GM21390 (cell line): ENCODE data around the gene ARHGEF19.

Experiments
- ATAC-seq: cut with Tn5 transposase; IDR thresholded peaks from one replicate; pipeline ENCODE4 v1.9.1; 2021; ENCODE audit not compliant: unreplicated experiment

ARHGEF19 gene

GRCh38 chr1:16183765-16184556 is 28.5 kb downstream of the ARHGEF19 start:
- ATAC-seq = no peak

- ATAC-seq = no peak
Observed at GRCh38 chr1:16183179-16183578, 29.3 kb downstream of the ARHGEF19 start.

DNA sequence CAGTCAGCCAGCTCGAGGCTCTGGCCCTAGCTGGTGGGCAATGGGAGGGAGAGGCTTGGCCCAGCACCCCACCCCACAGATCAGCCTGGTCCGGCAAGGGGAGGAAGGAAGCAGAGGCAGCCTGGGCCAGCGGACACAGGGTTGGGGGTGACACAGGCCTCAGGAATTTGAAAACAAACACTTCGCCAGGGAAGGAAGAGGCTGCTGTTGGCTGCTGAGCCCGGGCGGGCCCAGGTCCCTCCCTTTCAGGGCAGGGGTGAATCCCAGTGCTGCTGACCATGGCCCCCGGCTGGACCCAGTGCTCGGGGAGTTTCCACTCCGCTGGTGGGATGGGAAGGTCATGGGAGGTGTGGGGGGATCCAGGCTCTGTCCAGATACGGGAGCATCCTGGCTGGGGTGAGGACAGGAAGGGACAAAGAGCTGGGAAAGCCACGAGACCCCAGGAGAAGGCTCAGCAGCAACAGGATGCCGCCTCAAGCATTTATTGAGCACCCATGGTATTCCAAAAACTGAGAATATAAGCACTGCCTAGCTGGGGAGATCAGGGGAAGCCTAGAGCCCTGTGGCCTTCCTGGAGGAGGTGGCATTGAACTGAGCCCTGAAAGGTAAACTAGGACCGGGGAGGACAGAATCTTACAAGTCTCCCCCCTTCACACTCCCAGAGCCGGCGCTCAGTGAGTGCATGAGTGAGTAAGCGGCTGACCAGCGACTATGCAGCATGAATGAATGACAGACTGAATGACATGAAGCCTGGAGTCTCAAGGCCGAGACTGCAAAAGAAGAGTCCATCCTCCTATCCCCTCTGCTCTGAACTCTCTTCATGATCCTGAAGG is 30.3 kb downstream of the ARHGEF19 start:
- ATAC-seq = no peak

- ATAC-seq = no peak
Observed at GRCh38 chr1:16180291-16180824, 32.1 kb downstream of the ARHGEF19 start.

- no peak for ATAC-seq
Observed at GRCh38 chr1:16178596-16179497, 33.6 kb downstream of the ARHGEF19 start.

DNA sequence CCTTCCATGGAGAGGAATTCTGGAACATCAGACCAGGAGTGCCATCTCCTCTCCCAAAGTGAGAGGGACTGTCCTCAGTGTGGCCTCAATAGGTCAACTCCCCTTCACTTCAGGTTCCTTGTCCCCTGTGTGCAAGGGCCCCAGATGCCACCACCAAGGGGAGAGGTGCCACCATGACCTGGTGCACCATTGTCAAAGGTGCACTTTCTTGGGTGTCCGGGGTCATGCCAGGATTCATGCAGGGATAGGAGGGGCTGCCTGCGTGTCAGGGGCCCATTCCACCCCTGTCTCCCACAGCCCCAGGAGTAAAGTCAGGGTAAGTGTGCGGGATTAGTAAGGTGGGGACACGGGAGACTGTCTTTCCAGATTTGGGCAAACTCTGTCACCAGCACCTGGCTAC is 35.1 kb downstream of the ARHGEF19 start:
- no peak for ATAC-seq

- no peak for ATAC-seq
Observed at GRCh38 chr1:16176653-16177052, 35.8 kb downstream of the ARHGEF19 start.

GRCh38 chr1:16175610-16176553 is 36.6 kb downstream of the ARHGEF19 start:
- no peak for ATAC-seq

GRCh38 chr1:16174886-16175598 is 37.4 kb downstream of the ARHGEF19 start:
- ATAC-seq = no peak

GRCh38 chr1:16174261-16174868 is 38.1 kb downstream of the ARHGEF19 start:
- ATAC-seq = no peak

GRCh38 chr1:16173447-16174260 is 38.8 kb downstream of the ARHGEF19 start:
- ATAC-seq = no peak

DNA sequence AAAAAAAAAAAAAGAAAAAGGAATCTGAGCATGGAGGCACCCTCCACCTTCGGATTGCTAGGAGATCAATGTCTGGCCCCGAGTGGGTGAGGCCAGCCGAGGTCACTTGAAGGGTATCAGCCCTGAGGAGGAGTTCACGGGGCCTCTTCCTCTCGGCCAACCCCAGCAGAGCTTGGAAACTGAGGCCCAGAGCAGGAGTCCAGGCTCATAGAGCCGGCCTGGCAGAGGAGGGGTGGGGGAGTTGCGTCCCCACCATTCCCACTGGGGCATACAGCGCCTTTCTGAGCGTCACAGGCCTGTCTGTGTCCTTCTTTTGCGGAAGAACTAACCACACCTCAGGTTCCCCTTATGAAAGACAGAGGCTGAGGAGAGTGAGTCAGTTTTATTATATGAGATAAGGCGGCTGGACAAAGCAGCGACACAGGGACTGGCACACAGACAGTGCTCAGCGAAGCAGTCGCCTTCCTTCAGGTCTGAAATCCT is 39.4 kb downstream of the ARHGEF19 start:
- ATAC-seq = no peak

GRCh38 chr1:16172218-16172830 is 40.1 kb downstream of the ARHGEF19 start:
- no peak for ATAC-seq

DNA sequence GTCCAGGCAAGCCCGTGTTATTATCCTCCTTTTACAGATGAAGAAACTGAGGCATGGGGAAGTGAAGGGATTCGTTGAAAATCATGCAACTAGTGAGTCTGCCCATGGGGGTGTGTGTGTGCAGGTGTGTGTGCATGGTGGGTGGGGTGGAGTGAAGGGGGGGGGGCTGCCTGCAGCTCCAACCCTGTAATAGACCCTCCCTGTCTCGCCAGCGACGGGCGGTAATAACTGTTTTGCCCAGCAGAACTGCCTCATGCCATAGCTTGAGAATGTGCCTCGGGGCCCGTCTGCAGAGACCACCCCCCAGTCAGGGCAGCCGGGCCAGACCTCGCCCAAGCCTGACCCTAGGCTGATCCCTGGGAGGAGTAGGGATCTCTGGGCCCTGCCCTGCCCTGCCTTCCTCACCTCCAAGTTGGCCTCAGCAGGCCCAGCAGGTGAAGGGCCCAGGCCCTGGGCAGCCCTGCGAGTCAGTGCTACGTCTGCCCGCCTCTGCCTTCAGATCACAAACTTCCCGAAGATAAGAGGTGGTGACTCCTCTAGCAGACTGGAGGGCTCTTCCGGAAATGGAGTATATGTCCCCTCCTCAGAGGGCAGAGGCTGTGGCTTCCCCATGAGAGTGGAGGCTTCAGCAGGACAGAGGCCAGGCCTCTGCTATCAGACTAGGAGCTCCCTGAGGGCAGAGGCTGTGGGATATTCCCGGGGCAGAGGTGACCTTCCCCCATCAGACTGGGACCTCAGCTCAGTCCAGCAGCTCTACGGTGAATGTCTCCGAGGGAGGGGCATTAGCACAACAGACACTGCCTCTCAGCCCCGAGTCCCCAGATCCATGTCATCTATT is 40.9 kb downstream of the ARHGEF19 start:
- no peak for ATAC-seq

- no peak for ATAC-seq
Observed at GRCh38 chr1:16170283-16170673, 42.2 kb downstream of the ARHGEF19 start.

DNA sequence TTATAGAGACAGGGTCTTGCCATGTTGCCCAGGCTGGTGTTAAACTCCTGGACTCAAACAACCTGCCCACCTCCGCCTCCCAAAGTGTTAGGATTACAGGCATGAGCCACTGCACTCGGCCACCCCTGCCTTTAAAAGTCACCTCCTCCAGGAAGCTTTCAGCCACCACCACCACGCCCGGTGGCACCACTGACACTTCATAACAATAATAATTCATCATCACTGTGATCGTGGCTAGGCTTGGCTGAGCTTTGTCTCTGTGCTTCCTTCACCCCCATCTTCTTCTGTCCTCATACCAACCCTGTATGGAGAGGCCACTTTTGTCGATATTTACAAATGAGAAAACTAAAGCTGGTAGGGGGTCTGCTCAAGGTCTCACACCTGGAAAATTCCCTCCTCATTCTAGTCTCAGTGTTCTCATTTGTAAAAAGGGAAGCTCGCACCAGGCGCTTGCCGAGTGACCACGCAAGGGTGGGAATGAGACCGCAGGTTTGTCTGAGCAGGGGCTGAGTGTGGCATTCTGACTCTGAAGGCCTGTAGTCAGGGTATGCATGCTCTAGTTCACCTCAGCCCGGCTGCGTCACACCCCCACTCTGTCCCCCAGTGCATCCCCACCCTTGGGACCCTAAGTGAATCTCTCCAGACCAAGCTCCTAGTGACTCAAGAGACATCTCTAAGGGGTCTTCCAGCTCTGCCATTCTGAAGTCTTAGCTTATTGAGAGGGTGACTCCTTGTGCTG is 43.7 kb downstream of the ARHGEF19 start:
- no peak for ATAC-seq
